B cell (primary cell): ENCODE data around the gene TNFRSF6B.

ENCODE experiments used
- CTCF ChIP-seq: fragments of 200-600 bp; IDR thresholded peaks from one replicate; pipeline ENCODE4 v1.8.0; 2022; ENCODE audit warnings: antibody characterized with exemption, mild to moderate bottlenecking
- EZH2 ChIP-seq: IDR thresholded peaks from 2 replicates; pipeline ENCODE4 v1.6.1; 2012; ENCODE audit warnings: borderline replicate concordance, low read depth, mild to moderate bottlenecking, moderate library complexity, low read length; ENCODE audit not compliant: insufficient read depth, poor library complexity, severe bottlenecking

- no peak for TF ChIP-seq CTCF
- TF ChIP-seq EZH2: no peak
These were observed 23.8 kb upstream of the TNFRSF6B start for GRCh38 chr20:63672666-63673065.
